Suprapubic skin (tissue), 4 donors: ENCODE data around the gene BUB1B. TPM values are rescaled to one million over a fixed set of nuclear protein-coding genes. Genes with fewer than 3 reads are reported as not detected.

Experiments
- DNase-seq, 2 donors: peaks; one replicate each; pipeline ENCODE4 v3.0.0-alpha.2; 2019; ENCODE audit warnings: low spot score in 2 of 2
- H3K27ac ChIP-seq: fragments of 200-600 bp; sonication (generic); one replicate; pipeline ENCODE4 v1.5.1; 2019
- H3K27me3 ChIP-seq: fragments of 200-600 bp; sonication (generic); one replicate; pipeline ENCODE4 v1.5.1; 2019
- H3K36me3 ChIP-seq: fragments of 200-600 bp; sonication (generic); one replicate; pipeline ENCODE4 v1.5.1; 2019
- H3K4me1 ChIP-seq: fragments of 200-600 bp; sonication (generic); one replicate; pipeline ENCODE4 v1.5.1; 2019
- H3K4me3 ChIP-seq: fragments of 200-600 bp; sonication (generic); one replicate; pipeline ENCODE4 v1.5.1; 2019; ENCODE audit warnings: mild to moderate bottlenecking
- H3K9me3 ChIP-seq: fragments of 200-600 bp; sonication (generic); one replicate; pipeline ENCODE4 v1.5.1; 2019
- EP300 ChIP-seq: sonication (generic); formaldehyde crosslinking; IDR thresholded peaks from one replicate; pipeline ENCODE4 v1.6.1; 2017; ENCODE audit warnings: antibody characterized with exemption
- POLR2A ChIP-seq, 2 donors: fragments of 450-650 bp; IDR thresholded peaks; one replicate each; pipeline ENCODE4 v1.6.1; 2017; ENCODE audit warnings: antibody characterized with exemption in 2 of 2, mild to moderate bottlenecking in 2 of 2, moderate library complexity in 2 of 2
- POLR2AphosphoS5 ChIP-seq, 3 donors: sonication (generic); formaldehyde crosslinking; IDR thresholded peaks; one replicate each; pipeline ENCODE4 v1.6.1; 2017; ENCODE audit warnings: antibody characterized with exemption in 3 of 3
- WGBS: methylation state at CpG from one replicate; pipeline ENCODE4 v1.1.5; 2018; 5-methylcytosine and 5-hydroxymethylcytosine counted together
- total RNA-seq, 4 donors: library from RNA; depleted of rRNA; stranded (reverse); fragments of >200 nt; gene quantifications; one replicate each; pipeline ENCODE4 v1.1.0, GENCODE V29; 2016
- TF ChIP-seq, protein P1 (sequence below), 2 donors: fragments of 200-600 bp in 1 of 2; fragments of 450-650 bp in 1 of 2; sonication (generic) in 1 of 2; IDR thresholded peaks; one replicate each; pipeline ENCODE4 v1.5.1; 2016 to 2019; ENCODE audit warnings: antibody characterized with exemption in 2 of 2, mild to moderate bottlenecking in 1 of 2, moderate library complexity in 1 of 2

The BUB1B gene
- total RNA-seq, 4 donors from 2014 or later = 1.8 to 12.2 (median 8.8) TPM

DNA sequence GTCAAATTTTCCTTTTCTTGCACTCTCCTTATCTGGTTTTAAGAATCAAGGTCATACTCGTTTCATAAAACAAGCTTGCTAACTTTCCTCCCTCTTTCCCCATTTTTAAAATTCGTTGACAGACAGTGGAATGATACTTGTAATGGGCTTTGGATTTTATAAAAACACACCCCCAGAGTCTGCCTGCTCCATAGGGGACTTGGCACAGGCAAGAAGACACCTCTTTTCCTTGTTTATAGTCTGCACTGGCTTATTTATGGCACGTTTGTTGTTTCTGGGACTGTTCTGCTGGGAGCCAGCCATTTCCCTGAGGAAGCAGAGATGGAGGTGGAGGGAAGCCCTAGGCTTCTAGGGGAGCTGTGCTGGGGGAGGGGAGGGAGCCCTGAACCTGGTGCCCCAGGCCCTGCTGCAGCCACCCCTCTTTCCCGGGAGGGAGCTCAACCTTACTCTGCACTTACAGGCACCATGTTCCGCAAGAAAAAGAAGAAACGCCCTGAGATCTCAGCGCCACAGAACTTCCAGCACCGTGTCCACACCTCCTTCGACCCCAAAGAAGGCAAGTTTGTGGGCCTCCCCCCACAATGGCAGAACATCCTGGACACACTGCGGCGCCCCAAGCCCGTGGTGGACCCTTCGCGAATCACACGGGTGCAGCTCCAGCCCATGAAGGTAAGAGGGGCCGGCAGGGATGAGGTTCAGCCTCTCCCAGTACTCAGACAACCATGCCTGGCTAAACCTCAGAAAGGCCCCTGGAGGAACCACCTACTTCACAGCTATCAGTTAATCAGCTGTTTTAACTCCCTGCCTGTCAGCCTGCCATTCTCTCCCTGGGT, 103.7 kb downstream of the BUB1B start:
- no peaks in the 10 kb centered on the region for H3K27me3 ChIP-seq
- no peak overlapping the region for H3K4me3 ChIP-seq
- TF ChIP-seq, protein P1, sequence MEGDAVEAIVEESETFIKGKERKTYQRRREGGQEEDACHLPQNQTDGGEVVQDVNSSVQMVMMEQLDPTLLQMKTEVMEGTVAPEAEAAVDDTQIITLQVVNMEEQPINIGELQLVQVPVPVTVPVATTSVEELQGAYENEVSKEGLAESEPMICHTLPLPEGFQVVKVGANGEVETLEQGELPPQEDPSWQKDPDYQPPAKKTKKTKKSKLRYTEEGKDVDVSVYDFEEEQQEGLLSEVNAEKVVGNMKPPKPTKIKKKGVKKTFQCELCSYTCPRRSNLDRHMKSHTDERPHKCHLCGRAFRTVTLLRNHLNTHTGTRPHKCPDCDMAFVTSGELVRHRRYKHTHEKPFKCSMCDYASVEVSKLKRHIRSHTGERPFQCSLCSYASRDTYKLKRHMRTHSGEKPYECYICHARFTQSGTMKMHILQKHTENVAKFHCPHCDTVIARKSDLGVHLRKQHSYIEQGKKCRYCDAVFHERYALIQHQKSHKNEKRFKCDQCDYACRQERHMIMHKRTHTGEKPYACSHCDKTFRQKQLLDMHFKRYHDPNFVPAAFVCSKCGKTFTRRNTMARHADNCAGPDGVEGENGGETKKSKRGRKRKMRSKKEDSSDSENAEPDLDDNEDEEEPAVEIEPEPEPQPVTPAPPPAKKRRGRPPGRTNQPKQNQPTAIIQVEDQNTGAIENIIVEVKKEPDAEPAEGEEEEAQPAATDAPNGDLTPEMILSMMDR (IDR thresholded peaks at IDR 0.05) = no peak
- TF ChIP-seq POLR2AphosphoS5 (IDR thresholded peaks at IDR 0.05) = no peak
- no peak for TF ChIP-seq POLR2A (IDR thresholded peaks at IDR 0.05)
- TF ChIP-seq EP300 = no peak
- no peak overlapping the region for H3K27ac ChIP-seq
- H3K36me3 ChIP-seq = peaks cover 20% of the 10 kb centered on the region
- no peaks in the 10 kb centered on the region for H3K9me3 ChIP-seq
- DNase-seq = no peak
- WGBS = 77% methylated on average over 12 of the region's 16 CpGs
- peaks cover 13% of the 10 kb centered on the region for H3K4me1 ChIP-seq

DNA sequence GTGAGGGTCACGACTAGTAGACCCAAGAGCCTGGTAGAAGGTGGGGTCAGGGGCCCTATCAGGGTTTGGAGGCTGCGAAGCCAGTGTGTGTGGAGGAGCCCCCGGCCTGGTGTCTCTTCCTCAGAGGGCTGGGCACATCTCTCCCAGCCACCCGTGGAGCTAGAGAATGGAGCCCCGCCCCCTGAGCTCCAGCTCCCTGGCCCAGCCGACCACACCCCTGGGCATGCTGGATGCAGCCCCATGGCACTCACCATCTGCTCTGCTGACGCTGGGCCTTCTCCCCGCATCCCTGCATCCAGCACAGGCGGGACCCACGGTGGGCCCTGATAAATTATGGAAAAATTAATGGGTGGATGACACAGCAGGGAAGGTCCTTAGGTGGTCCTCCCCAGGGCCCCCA, 104.5 kb downstream of the BUB1B start:
- TF ChIP-seq POLR2A (IDR thresholded peaks at IDR 0.05) (no peak), POLR2AphosphoS5 (IDR thresholded peaks at IDR 0.05) (no peak), EP300 (no peak)
- TF ChIP-seq, protein P1 (IDR thresholded peaks at IDR 0.05) = no peak
- Histone ChIP-seq H3K4me3 (no peak overlapping the region), H3K4me1 (peaks cover 13% of the 10 kb centered on the region), H3K27ac (no peak overlapping the region), H3K9me3 (no peaks in the 10 kb centered on the region), H3K36me3 (peaks cover 20% of the 10 kb centered on the region), H3K27me3 (no peaks in the 10 kb centered on the region)
- no peak for DNase-seq
- WGBS = 52% methylated on average over 10 of the region's 10 CpGs

DNA sequence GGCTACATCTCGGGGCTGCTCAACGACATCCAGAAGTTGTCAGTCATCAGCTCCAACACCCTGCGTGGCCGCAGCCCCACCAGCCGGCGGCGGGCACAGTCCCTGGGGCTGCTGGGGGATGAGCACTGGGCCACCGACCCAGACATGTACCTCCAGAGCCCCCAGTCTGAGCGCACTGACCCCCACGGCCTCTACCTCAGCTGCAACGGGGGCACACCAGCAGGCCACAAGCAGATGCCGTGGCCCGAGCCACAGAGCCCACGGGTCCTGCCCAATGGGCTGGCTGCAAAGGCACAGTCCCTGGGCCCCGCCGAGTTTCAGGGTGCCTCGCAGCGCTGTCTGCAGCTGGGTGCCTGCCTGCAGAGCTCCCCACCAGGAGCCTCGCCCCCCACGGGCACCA, 105.0 kb downstream of the BUB1B start:
- TF ChIP-seq EP300 = no peak
- TF ChIP-seq POLR2AphosphoS5 (IDR thresholded peaks at IDR 0.05) = no peak
- no peak for TF ChIP-seq POLR2A (IDR thresholded peaks at IDR 0.05)
- TF ChIP-seq, protein P1 (IDR thresholded peaks at IDR 0.05) = no peak
- H3K4me3 ChIP-seq = no peak overlapping the region
- no peak overlapping the region for H3K27ac ChIP-seq
- no peaks in the 10 kb centered on the region for H3K27me3 ChIP-seq
- H3K9me3 ChIP-seq = no peaks in the 10 kb centered on the region
- DNase-seq = no peak
- peaks cover 23% of the 10 kb centered on the region for H3K36me3 ChIP-seq
- 67% methylated on average over 1 of the region's 20 CpGs for WGBS
- peaks cover 13% of the 10 kb centered on the region for H3K4me1 ChIP-seq

DNA sequence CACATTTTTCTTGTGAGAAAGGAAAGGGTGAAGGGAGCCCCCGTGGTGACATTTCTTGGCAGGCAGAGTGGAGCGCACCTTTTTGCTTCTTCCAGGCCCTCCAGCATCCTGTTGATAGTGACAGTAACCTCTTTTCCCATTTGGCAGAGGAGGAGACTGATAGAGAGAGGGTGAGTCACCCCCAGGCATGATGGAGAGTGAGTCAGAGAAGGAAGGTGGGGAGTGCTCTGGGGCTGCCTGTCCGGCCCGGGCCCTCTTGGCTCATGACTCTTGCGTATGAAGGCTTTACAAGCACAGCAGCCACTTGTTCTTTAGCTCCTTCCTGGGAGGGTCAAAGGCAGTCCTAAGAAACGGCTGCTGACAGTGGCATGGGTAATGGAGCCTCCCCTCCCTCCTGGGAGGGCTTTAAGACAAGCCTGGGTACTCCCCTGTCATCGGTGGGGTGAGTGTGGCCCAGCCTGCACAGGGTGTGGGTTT, 106.0 kb downstream of the BUB1B start:
- no peaks in the 10 kb centered on the region for H3K9me3 ChIP-seq
- peaks cover 13% of the 10 kb centered on the region for H3K4me1 ChIP-seq
- H3K27me3 ChIP-seq = no peaks in the 10 kb centered on the region
- H3K27ac ChIP-seq = no peak overlapping the region
- 35% methylated on average over 7 of the region's 7 CpGs for WGBS
- no peak overlapping the region for H3K4me3 ChIP-seq
- no peak for DNase-seq
- H3K36me3 ChIP-seq = peaks cover 24% of the 10 kb centered on the region
- TF ChIP-seq, protein P1 (IDR thresholded peaks at IDR 0.05) = no peak
- no peak for TF ChIP-seq POLR2AphosphoS5 (IDR thresholded peaks at IDR 0.05)
- no peak for TF ChIP-seq POLR2A (IDR thresholded peaks at IDR 0.05)
- no peak for TF ChIP-seq EP300

DNA sequence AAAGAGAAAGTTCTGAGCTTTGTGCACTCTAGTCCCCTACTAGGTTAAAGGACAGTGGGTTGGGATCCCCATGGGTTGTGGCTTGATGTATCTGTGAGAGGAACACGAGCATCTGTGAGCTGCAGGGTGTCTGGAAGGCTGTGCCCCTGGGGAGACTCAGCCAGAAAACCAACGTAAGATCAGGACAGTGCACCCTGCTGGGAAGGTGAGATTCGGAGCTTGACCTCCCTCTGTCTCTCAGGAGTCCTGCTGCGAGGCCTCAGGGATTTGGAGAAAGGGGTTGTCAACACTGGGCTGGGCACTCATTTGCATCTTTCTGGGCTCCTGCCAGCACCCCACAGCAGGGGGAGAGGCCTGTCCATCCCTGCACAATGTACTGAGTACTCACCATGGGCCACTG, 106.8 kb downstream of the BUB1B start:
- Histone ChIP-seq H3K9me3 (no peaks in the 10 kb centered on the region), H3K4me1 (peaks cover 13% of the 10 kb centered on the region), H3K36me3 (peaks cover 27% of the 10 kb centered on the region), H3K27ac (no peak overlapping the region), H3K27me3 (no peaks in the 10 kb centered on the region), H3K4me3 (no peak overlapping the region)
- no peak for DNase-seq
- no peak for TF ChIP-seq EP300
- no peak for TF ChIP-seq POLR2A (IDR thresholded peaks at IDR 0.05)
- TF ChIP-seq, protein P1 (IDR thresholded peaks at IDR 0.05) = no peak
- TF ChIP-seq POLR2AphosphoS5 (IDR thresholded peaks at IDR 0.05) = no peak
- 79% methylated on average over 4 of the region's 4 CpGs for WGBS
